Measurements from ENCODE around the gene SLCO1B3. TPM values are rescaled to one million over a fixed set of nuclear protein-coding genes. Genes with fewer than 3 reads are reported as not detected.

The SLCO1B3 gene
- total RNA-seq, result not detected in 2 replicates

GRCh38 chr12:20810487-20810886 is at the start of gene SLCO1B3:
Gene SLCO1B3, plus strand, starts transcription at chr12:20810705. Its CDS starts 5,034 bp downstream, at chr12:20815739.

Other genes starting within 250 kb of the SLCO1B3 start
- gene SLCO1C1, start 115.4 kb upstream of the SLCO1B3 start, total RNA-seq, result 1.2 TPM in 1 of 2 replicates, not detected in the other